Measurements from ENCODE around the gene NFASC.

The NFASC gene

DNA sequence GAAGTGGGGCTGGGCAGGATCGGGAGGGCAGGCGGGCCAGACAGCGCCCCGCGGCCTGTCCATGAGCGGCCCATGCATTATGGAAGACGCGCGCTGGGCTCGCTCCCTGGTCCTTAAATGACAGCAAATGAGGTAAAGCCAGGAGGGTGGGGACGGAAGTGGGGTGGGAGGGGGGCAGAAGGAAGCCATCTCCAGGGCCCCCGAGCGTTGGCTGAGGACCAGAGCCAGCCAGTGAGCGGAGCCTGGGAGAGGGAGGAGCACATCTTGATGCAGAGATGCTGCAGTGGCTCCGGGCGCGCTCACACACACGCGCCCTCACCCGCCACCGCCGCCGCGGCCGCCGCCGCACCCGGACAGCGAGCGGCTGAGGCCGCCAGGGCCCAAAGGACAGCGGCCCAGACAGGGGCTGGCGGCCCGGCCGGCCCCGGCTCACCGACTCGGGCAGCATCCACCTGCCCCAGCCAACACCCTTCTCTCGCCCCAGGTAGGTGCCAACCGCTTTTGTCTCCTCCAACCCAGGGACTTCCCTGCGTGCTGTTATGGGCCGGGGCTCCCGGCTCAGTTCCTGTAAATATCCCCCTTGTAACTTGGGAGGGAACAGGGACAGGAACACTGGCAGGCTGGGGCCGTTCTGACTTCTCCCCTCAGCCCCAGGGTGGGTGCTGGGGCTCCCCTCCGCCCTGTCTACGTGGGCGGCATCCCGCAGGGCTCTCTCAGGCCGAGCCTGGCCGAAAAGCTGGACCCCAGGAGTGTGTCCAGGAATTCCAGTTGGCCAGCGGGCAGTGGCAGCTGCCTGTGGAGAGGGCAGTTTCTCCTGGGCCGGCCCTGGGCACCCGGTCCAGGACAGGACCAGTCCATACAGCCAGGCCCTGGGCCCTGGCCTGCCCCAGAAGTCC is 172.5 kb downstream of the NFASC start, which contains the start of gene CNTN2:
Gene CNTN2, plus strand, starts transcription at position 302 of the 896 bp plus-strand sequence. CDS start 9,974 bp downstream, outside the sequence.
- Histone ChIP-seq H3K36me3 (no peaks in the 10 kb centered on the region), H3K4me1 (peaks cover 0 to 13% (median 9%) of the 10 kb centered on the region in 4 donors), H3K4me3 (no peak within 1 kb of the TSS), H3K27me3 (peaks cover 0 to 69% of the 10 kb centered on the region in 2 donors), H3K27ac (no peak within 1 kb of the TSS), H3K9me3 (no peaks in the 10 kb centered on the region)
- TF ChIP-seq, protein P1, sequence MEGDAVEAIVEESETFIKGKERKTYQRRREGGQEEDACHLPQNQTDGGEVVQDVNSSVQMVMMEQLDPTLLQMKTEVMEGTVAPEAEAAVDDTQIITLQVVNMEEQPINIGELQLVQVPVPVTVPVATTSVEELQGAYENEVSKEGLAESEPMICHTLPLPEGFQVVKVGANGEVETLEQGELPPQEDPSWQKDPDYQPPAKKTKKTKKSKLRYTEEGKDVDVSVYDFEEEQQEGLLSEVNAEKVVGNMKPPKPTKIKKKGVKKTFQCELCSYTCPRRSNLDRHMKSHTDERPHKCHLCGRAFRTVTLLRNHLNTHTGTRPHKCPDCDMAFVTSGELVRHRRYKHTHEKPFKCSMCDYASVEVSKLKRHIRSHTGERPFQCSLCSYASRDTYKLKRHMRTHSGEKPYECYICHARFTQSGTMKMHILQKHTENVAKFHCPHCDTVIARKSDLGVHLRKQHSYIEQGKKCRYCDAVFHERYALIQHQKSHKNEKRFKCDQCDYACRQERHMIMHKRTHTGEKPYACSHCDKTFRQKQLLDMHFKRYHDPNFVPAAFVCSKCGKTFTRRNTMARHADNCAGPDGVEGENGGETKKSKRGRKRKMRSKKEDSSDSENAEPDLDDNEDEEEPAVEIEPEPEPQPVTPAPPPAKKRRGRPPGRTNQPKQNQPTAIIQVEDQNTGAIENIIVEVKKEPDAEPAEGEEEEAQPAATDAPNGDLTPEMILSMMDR (IDR thresholded peaks at IDR 0.05), result no peak
- intact Hi-C loops (cut with DNase I; ENCODE audit: low total_unique reads), result no loop called here
- DNase-seq, result no peak

DNA sequence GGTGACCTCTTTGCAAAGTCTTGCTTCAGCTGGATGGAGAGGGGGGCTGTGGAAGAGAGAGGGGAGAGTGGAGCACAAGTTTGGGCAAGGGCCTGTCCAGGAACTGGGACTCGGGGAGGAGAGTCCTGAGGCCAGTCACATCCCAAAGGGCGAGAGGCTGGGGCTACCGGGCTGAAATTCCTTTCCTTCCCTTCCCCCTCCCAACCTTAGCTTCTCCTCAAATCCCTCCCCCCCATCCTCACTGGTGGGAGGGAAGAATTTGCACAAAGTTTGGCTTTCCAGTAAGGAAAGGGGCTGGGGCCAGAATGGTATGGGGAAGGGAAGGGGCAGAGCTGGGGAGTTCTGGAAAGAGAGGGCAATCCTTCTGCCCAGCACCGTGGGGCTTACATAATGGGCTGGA is 173.2 kb downstream of the NFASC start:
- no peaks in the 10 kb centered on the region for H3K9me3 ChIP-seq
- H3K4me3 ChIP-seq, result no peak overlapping the region

DNA sequence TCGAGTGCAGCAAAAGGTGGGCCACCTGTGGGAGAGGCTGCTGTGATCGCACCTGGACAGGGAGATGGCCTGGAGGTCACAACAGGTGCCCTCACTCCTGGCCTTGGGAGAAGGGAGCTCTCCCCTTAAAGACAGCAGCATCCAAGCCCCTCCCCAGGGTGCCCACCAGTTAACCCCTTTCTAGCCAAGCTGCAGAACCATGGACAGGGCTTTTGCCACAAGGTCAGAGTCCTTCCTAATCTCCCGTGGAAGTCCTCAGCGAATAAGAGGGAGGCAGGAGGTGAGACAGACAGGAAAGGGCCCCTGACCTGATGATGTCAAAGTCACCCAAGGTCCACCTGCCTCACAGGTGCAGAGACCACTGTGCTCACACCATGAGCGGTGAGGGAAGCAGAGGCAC is 174.1 kb downstream of the NFASC start:
- H3K4me3 ChIP-seq, result no peak overlapping the region
- no peaks in the 10 kb centered on the region for H3K9me3 ChIP-seq
- no peak for DNase-seq
- peaks cover 0 to 77% of the 10 kb centered on the region in 2 donors for H3K27me3 ChIP-seq
- intact Hi-C loops (cut with DNase I; ENCODE audit: low total_unique reads), result no loop called here
- H3K36me3 ChIP-seq, result no peaks in the 10 kb centered on the region
- TF ChIP-seq, protein P1 (IDR thresholded peaks at IDR 0.05), result no peak
- H3K27ac ChIP-seq, result no peak overlapping the region
- H3K4me1 ChIP-seq, result peaks cover 0 to 13% (median 9%) of the 10 kb centered on the region in 4 donors

More for the DNA sequence above, 173.2 kb downstream of the NFASC start:
- no peaks in the 10 kb centered on the region for H3K36me3 ChIP-seq
- intact Hi-C loops (cut with DNase I; ENCODE audit: low total_unique reads), result no loop called here
- H3K4me1 ChIP-seq, result peaks cover 0 to 13% (median 9%) of the 10 kb centered on the region in 4 donors
- H3K27ac ChIP-seq, result no peak overlapping the region
- no peak for DNase-seq
- TF ChIP-seq, protein P1 (IDR thresholded peaks at IDR 0.05), result no peak
- peaks cover 0 to 73% of the 10 kb centered on the region in 2 donors for H3K27me3 ChIP-seq

DNA sequence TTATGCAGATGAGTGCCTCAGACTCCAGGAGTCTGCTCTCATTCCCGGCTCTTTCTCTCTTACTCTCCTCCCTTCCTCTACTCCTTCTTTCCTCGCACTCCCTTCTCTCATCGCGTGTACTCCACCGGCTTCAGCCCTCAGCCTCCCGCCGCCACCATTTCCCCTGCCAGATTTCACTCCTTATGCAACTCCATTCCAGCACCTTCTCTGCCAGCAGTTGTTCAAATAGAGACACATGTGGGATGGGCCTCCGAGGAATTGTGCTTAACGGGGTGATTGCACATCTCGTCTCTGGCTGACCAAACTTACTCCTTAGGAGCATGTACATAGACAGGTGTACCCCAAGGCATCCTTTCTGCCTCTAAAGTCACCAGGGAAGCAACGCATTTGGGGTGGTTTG is 174.5 kb downstream of the NFASC start:
- Histone ChIP-seq H3K36me3 (no peaks in the 10 kb centered on the region), H3K4me1 (peaks cover 0 to 13% (median 9%) of the 10 kb centered on the region in 4 donors), H3K9me3 (no peaks in the 10 kb centered on the region), H3K27me3 (peaks cover 0 to 80% of the 10 kb centered on the region in 2 donors), H3K27ac (no peak overlapping the region), H3K4me3 (no peak overlapping the region)
- intact Hi-C loops (cut with DNase I; ENCODE audit: low total_unique reads), result no loop called here
- TF ChIP-seq, protein P1 (IDR thresholded peaks at IDR 0.05), result no peak
- DNase-seq, result no peak

DNA sequence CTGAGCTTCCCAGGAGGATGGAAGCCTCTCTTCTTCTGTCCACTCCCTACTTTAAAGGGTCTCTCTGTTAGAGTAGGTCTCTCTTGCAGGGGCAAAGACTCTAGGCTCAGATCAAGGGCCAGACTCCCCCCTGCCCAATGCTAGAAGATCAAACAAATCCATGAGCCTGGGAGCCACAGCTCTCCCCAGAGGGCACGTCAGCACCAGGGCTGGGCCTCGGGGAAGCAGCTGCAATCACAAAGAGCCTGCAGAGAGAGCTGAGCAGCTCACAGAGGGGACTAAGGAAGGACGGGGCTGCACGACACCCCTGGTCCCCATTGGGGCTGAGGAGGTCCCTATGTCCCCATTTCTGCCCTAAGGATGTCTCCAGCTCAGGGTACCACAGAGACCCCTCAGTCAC is 176.2 kb downstream of the NFASC start:
- Histone ChIP-seq H3K27ac (no peak overlapping the region), H3K4me1 (peaks cover 0 to 13% (median 9%) of the 10 kb centered on the region in 4 donors), H3K36me3 (no peaks in the 10 kb centered on the region), H3K4me3 (no peak overlapping the region), H3K9me3 (no peaks in the 10 kb centered on the region), H3K27me3 (peaks cover 0 to 84% of the 10 kb centered on the region in 2 donors)
- intact Hi-C loops (cut with DNase I; ENCODE audit: low total_unique reads), result no loop called here
- no peak for DNase-seq
- TF ChIP-seq, protein P1 (IDR thresholded peaks at IDR 0.05), result no peak
